ENCODE results near the gene XG. TPM values are rescaled to one million over a fixed set of nuclear protein-coding genes. Genes with fewer than 3 reads are reported as not detected.
"Not testable (repeated sequence)": the region's sequence is repeated elsewhere in the genome, so short reads cannot be mapped to it uniquely, and the experiment has no call there.

The XG gene
- total RNA-seq, 2 experiments from 2014 or later, result not detected

- Mint-ChIP-seq H3K36me3 (ENCODE audit: low read depth) (peaks cover 50% of the 10 kb centered on the region), H3K27ac (peak overlapping the region; percentile 28)
- no peak for DNase-seq
Measured at GRCh38 chrX:2732649-2733048, 19.2 kb upstream of the XG start.

DNA sequence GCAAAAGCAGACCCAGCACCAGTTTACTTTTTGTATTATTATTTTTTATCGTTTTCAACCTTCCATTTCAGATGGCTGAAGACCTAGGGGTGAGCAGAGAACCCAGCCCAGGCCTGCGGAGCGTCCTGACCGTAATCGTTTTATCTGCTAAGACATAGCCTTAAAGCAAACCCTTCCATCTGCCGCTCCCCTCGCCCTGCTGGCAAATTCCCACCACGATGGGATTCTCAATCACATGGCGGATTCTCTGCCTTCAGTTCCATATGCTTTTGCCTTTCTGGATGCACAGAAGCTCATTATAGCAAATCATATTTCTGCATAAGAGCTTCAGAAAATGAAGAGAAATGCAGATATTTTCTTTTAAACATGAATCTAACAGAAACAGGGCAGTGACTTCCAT, 18.6 kb upstream of the XG start:
- CTCF ChIA-PET, result no interaction called here
- Mint-ChIP-seq H3K4me3 (no peak overlapping the region), H3K27me3 (no peaks in the 10 kb centered on the region), H3K27ac (no peak overlapping the region), H3K4me1 (ENCODE audit: low read depth) (peaks cover 10% of the 10 kb centered on the region), H3K36me3 (ENCODE audit: low read depth) (peaks cover 50% of the 10 kb centered on the region), H3K9me3 (peaks cover 1% of the 10 kb centered on the region)
- intact Hi-C loops (cut with micrococcal nuclease), result no loop called here
- no peak for DNase-seq
- ATAC-seq, result no peak
- POLR2A ChIA-PET, result no interaction called here
- TF ChIP-seq CTCF (IDR thresholded peaks at IDR 0.05), result no peak

More at GRCh38 chrX:2732649-2733048, 19.2 kb upstream of the XG start:
- TF ChIP-seq CTCF (IDR thresholded peaks at IDR 0.05), result no peak
- Mint-ChIP-seq H3K4me1 (ENCODE audit: low read depth) (peaks cover 10% of the 10 kb centered on the region), H3K9me3 (peaks cover 1% of the 10 kb centered on the region), H3K4me3 (no peak overlapping the region), H3K27me3 (no peaks in the 10 kb centered on the region)
- CTCF ChIA-PET, result no interaction called here
- intact Hi-C loops (cut with micrococcal nuclease), result no loop called here
- no peak for ATAC-seq
- POLR2A ChIA-PET, result no interaction called here

DNA sequence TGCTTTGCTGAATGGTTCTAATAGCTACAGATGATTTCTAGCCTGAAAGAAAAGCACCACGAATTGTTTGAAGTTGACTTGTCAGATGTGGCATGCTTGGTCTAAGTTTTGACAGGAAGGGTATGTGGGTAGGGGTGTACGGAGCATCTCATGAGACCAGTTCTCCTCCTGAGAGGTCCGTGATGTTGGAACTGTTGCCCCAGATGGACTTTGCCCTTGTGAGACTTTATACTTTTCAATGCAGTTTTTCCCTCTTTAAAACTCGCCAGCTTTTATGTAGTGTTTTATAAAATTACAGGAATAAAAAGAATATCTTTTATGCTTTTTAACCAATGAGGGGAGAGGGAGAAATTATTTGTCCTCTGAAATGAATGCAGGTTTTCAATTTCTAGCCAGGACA, 16.6 kb upstream of the XG start:
- TF ChIP-seq CTCF (IDR thresholded peaks at IDR 0.05), result no peak
- POLR2A ChIA-PET, result no interaction called here
- Mint-ChIP-seq H3K27ac (no peak overlapping the region), H3K9me3 (peaks cover 1% of the 10 kb centered on the region), H3K4me3 (no peak overlapping the region), H3K27me3 (no peaks in the 10 kb centered on the region), H3K4me1 (ENCODE audit: low read depth) (peaks cover 10% of the 10 kb centered on the region), H3K36me3 (ENCODE audit: low read depth) (peaks cover 41% of the 10 kb centered on the region)
- DNase-seq, result no peak
- ATAC-seq, result no peak
- CTCF ChIA-PET, result no interaction called here
- intact Hi-C loops (cut with micrococcal nuclease), result no loop called here

- POLR2A ChIA-PET, result no interaction called here
- ATAC-seq, result no peak
- no peak for DNase-seq
Measured at GRCh38 chrX:2740672-2741071, 11.2 kb upstream of the XG start.

DNA sequence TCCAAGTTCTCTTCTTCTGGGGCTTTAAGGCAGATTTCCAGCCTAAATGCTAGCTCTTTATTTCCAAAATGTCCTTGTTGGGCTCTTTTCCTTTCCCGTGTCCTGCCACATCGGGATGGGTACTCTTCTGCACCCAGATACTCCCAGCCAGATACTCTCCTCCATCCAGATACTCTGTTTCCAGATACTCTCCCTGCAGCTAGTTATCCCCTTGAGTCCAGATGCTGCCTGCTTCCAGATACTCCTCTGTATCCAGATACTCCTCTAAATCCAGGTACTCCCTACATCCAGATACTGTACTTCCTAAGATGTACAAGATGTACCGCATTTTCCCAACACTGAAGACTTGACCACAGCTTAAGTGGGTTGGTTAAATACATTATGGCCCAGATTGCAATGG, 10.5 kb upstream of the XG start:
- DNase-seq (no peak), ATAC-seq (no peak)
- ChIA-PET POLR2A (no interaction called here), CTCF (no interaction called here)
- Mint-ChIP-seq H3K9me3 (no peaks in the 10 kb centered on the region), H3K4me1 (ENCODE audit: low read depth) (no peaks in the 10 kb centered on the region), H3K27me3 (no peaks in the 10 kb centered on the region), H3K4me3 (no peak overlapping the region), H3K27ac (no peak overlapping the region), H3K36me3 (ENCODE audit: low read depth) (peaks cover 33% of the 10 kb centered on the region)
- no peak for TF ChIP-seq CTCF (IDR thresholded peaks at IDR 0.05)
- intact Hi-C loops (cut with micrococcal nuclease), result no loop called here

More at GRCh38 chrX:2740672-2741071, 11.2 kb upstream of the XG start:
- no peak overlapping the region for H3K4me3 Mint-ChIP-seq
- H3K4me1 Mint-ChIP-seq (ENCODE audit: low read depth), result peaks cover under 1% of the 10 kb centered on the region
- TF ChIP-seq CTCF (IDR thresholded peaks at IDR 0.05), result no peak
- H3K9me3 Mint-ChIP-seq, result no peaks in the 10 kb centered on the region
- CTCF ChIA-PET, result no interaction called here
- H3K36me3 Mint-ChIP-seq (ENCODE audit: low read depth), result peaks cover 37% of the 10 kb centered on the region
- H3K27ac Mint-ChIP-seq, result no peak overlapping the region
- intact Hi-C loops (cut with micrococcal nuclease), result no loop called here
- H3K27me3 Mint-ChIP-seq, result no peaks in the 10 kb centered on the region

DNA sequence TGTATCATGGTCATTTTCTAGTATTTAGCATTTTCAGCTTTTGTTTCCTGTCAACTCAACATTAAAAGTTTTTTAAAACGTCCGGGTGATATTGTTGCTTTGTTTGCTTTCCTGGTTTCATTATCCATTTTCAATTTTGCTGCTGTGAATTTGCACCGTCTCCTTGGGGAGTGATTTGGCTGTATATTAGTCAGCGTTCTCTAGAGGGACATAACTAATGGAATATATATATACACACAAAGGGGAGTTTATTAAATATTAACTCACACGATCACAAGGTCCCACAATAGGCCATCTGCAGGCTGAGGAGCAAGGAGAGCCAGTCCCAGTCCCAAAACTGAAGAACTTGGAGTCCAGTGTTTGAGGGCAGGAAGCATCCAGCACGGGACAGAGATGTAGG, 5.6 kb upstream of the XG start:
- not testable (repeated sequence) for DNase-seq

More for the DNA sequence above, 5.6 kb upstream of the XG start:
- CTCF ChIA-PET; H3K9me3 Mint-ChIP-seq; intact Hi-C loops (cut with micrococcal nuclease); ATAC-seq; H3K4me3 Mint-ChIP-seq; POLR2A ChIA-PET; H3K27me3 Mint-ChIP-seq; H3K4me1 Mint-ChIP-seq (ENCODE audit: low read depth): not testable (repeated sequence)
- Mint-ChIP-seq H3K36me3 (ENCODE audit: low read depth) (peaks cover 13% of the 10 kb centered on the region), H3K27ac (peak overlapping the region; percentile 5)

All from activated CD8-positive, alpha-beta T cell treated with anti-CD3 and anti-CD28 coated beads for 36 hours (primary cell).